GM18507 (cell line): ENCODE measurements around the gene TMEM107.
"Not testable (repeated sequence)": the region's sequence is repeated elsewhere in the genome, so short reads cannot be mapped to it uniquely, and the experiment has no call there.

Source experiments
- DNase-seq: peaks from one replicate; pipeline ENCODE4 v3.0.0; 2011; ENCODE audit warnings: low read depth; ENCODE audit not compliant: insufficient read length; ENCODE audit errors: extremely low spot score
- FAIRE-seq: peaks from 2 replicates; lab custom pipeline; 2011; peaks lifted over from hg19 to GRCh38; lab: Jason Lieb, UNC

Gene TMEM107

GRCh38 chr17:8176197-8176940, at the start of gene TMEM107:
Gene TMEM107 (minus strand): TSS chr17:8176380. CDS start chr17:8176286, 94 bp downstream.
- FAIRE-seq (peak; percentile 84), DNase-seq (no peak)

GRCh38 chr17:8224891-8225812, 49.0 kb upstream of the TMEM107 start:
- no peak for FAIRE-seq
- no peak for DNase-seq

DNA sequence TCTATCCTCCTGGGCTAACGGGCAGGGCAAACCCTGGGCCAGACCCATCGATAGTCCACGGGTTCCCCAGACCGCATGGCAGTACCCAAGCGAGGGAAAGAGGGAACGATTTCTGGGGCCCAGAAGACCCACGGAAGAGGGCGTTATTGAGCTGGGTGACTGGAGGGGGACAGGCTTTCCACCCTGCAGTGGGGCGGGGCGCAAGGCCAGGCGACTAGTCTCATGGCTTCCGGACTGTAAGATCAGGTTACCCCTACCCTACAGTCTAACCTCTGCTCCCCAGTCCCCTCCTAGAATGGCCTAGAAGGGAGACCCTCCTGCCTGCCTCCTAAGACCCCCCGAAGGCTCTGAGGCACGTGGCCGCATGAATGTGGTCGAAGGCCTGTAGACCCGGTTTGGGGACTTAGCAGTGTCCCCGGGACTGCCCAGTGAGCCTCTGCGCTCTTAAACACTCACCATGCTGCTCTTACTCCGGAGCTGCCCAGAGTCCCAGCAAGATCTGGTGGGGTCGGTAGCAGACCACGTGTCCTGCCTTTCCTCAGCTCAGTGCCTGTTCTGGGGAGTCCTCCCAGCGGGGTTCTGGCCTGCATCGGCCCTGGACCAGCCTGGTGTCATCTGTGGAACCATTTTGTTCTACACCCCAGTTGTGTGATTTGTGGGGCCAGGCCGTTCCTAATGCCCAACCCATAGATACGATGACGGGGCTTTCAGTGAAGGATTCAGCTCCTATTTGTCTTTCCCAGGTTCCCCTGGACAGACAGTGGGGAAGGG, 47.4 kb upstream of the TMEM107 start:
- no peak for DNase-seq
- peak; percentile 41 for FAIRE-seq

- FAIRE-seq (peak; percentile 81), DNase-seq (no peak)
Observed at GRCh38 chr17:8222630-8223355, 46.6 kb upstream of the TMEM107 start.

DNA sequence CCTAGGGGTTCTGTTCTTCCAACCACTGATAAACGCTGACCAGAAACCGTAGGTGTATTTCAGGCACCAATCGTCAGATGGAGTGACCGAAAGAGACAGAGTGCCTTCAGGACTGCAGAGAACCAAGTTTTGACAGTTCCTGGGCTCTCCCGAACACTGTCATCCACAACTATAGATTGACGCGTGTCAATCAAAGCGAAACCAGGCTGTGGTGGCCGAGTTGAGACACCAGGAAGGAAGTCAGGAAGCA, 46.1 kb upstream of the TMEM107 start:
- no peak for FAIRE-seq
- DNase-seq = no peak

GRCh38 chr17:8221663-8222379, 45.6 kb upstream of the TMEM107 start:
- no peak for FAIRE-seq
- no peak for DNase-seq

GRCh38 chr17:8220783-8221662, 44.8 kb upstream of the TMEM107 start:
- FAIRE-seq (peak; percentile 67), DNase-seq (no peak)

DNA sequence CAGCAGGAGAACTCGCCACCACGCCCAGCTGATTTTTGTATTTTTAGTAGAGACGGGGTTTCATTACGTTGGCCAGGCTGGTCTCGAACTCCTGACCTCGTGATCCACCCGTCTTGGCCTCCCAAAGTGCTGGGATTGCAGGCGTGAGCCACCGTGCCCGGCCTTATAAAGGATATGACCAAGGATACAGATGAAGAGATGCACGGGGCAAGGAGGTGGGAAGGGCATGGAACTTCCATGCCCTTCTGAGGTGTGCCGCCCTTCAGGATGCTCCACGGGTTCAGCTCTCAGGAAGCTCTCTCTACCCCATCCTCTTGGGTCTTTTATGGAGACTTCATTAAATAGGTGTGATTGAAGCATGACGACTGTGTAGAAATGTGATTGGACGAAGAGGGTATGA, 37.8 kb upstream of the TMEM107 start:
- not testable (repeated sequence) for FAIRE-seq, DNase-seq

DNA sequence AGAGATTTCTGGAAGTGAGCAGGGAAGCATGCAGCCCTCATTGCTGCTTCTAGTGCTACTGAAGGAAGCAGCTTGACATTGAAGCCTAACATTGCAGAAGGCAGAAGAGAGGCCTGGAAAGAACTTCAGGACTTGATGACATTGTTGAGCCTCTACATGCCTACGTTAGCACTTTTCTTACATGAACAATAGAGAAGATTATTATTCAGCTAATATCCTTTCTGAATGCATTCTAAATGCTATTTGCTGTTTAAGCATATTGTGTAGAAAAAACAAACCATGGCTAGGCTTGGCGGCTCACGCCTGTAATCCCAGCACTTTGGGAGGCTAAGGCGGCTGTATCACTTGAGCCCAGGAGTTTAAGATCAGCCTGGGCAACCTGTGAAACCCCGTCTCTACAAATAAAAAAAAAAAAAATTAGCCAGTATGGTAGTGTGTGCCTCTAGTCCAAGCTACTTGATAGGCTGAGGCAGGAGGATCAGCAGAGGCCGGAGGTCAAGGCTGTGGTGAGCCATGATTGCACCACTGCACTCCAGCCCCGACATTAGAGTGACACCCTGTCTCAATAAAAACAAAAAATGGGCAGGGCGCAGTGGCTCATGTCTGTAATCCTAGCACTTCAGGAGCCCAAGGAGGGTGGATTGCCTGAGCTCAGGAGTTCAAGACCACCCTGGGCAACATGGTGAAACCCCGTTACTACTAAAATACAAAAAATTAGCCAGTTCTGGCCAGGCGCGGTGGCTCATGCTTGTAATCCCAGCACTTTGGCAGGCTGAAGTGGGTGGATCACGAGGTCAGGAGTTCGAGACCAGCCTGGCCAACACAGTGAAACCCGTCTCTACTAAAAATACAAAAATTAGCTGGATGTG, 36.4 kb upstream of the TMEM107 start:
- FAIRE-seq (no peak), DNase-seq (no peak)

- FAIRE-seq = no peak
- DNase-seq = no peak
Observed at GRCh38 chr17:8210761-8211458, 34.7 kb upstream of the TMEM107 start.

DNA sequence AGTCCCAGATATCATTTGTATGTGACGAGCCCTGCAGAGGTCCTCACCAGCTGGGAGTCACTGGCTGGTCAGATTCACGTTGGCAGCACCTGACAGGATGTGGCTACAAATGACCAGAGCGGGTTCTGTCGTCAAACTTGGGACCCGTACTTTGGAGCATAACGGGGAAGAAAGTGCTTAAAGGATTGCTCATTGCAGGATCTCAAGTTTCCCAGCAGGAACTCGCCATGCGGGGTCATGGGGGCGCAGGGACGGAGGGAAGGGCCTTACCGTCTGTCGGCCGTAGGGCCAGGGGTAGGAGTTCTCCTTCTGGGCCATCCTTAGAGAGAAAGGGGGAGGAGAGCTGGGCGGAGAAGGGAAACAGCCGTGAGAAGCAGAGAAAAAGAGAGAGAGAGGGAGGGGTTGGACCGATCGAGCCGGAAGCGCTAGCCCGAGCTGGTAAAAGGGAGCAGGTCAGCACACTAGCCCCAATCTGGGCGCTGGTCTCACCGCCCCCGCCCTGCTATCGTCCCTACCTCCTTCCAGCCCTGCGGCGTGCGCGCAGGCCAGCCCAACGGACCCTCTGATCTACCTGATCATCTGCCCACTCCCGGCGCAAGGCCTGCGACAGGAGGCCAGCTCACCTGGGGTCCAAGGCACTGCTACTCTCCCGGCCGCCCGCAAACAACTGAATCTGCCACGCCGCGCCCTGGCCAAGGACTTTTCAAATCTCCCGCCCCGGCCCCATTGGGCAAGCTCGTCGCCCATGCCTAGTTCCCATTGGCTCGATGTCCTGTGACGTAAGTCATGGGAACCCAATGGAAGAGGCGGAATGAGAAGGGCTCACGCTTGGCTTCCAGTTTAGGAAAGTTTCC, 34.0 kb upstream of the TMEM107 start, which contains the start of gene AURKB:
Gene AURKB (minus strand): TSS at position 669 of the 854 bp plus-strand sequence. CDS start 351 bp downstream, at position 318.
- peak; percentile 95 for DNase-seq
- peak; percentile 99 for FAIRE-seq

GRCh38 chr17:8206536-8206935, 30.4 kb upstream of the TMEM107 start:
- no peak for FAIRE-seq
- no peak for DNase-seq

GRCh38 chr17:8204761-8205555, 28.8 kb upstream of the TMEM107 start:
- FAIRE-seq (no peak), DNase-seq (no peak)

DNA sequence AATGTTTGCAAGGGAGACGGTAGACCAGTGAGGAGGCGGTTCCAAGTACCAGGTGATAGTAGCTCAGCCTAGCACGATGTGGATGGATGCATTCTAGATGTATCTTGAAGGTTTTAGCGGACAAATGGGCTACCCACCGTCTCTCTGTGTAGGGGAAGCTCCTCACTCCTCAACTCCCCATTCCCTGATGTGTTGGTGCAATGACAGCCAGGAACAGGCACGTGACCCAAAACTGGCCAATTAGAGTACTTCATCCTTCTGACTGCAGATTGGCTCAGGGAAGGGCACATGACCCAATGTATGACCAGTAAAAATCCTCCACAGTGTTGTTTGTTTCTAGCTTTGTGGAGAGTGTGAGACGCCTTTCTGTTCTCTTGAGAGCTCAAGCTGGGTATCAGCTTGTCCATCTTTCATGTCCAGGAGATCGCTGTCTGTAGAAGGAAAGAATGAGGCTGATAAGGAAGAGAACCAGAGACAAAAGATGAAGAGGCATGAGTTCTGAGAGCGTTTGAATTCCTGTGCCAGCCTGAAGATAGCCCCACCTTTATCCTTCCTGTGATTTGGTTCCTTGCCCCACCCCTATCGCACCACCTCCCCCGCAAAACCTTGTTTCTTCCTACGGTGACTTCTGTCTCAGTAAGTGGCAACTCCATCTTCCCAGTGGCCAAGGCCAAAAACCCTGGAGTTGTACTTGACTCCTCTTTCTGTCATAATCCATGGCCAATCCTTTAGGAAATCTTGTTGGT, 16.1 kb upstream of the TMEM107 start:
- FAIRE-seq (peak; percentile 93), DNase-seq (no peak)
